ENCODE results near the gene RPGRIP1. TPM values are rescaled to one million over a fixed set of nuclear protein-coding genes. Genes with fewer than 3 reads are reported as not detected.

Gene RPGRIP1
- total and polyA plus RNA-seq, 2 of the 4 experiments (the other 2 are of a cell fraction), result not detected

DNA sequence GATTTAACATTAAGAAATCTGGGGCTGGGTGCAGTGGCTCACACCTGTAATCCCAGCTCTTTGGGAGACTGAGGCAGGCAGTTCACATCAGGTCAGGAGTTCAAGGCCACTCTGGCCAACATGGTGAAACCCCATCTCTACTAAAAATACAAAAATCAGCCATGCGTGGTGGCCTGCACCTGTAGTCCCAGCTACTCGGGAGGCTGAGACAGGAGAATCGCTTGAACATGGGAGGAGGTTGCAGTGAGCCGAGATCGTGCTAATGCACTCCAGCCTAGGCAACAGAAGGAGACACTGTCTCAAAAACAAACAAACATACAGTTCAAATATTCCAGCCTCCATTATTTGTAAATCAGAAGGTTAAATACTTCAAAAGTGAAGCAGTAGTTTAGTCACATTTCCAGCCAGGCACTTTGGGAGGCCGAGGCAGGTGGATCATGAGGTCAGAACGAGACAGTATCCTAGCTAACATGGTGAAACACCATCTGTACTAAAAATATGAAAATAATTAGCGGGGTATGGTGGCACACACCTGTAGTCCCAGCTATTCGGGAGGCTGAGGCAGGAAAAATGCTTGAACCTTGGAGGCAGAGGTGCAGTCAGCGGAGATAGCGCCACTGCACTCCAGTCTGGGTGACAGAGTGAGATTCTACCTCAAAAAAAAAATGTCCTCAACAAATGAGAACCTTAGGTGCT is 40.9 kb upstream of the RPGRIP1 start:
- POLR2A ChIA-PET (ENCODE audit: unreplicated experiment), result interaction anchor here (0.6 kb wide), 1 partner anchor 23 kb away, joined by 11 read pairs; no protein-coding TSS in a partner anchor
- intact Hi-C loops (cut with micrococcal nuclease), result no loop called here
- in situ Hi-C loops (cut with MboI; ENCODE audit: low sequenced_read_pairs), result no loop called here

More for the DNA sequence above, 40.9 kb upstream of the RPGRIP1 start:
- no peak overlapping the region for H3K23ac ChIP-seq (ENCODE audit: low read depth, low read length)
- dilution Hi-C loops (cut with HindIII; ENCODE audit: low sequenced_read_pairs, unreplicated experiment), result no loop called here
- no peak overlapping the region for H3K14ac ChIP-seq (replicated peaks; ENCODE audit: low read depth, low read length)
- no peak overlapping the region for H4K8ac ChIP-seq (ENCODE audit: low read depth in 2 of 2, low read length in 2 of 2)
- H4K20me1 ChIP-seq (ENCODE audit: insufficient read depth, low read length), result peaks cover 96% of the 10 kb centered on the region
- H2AK5ac ChIP-seq (ENCODE audit: low read depth, low read length), result no peak overlapping the region
- WGBS, 2 experiments (ENCODE audit: extremely low coverage in 2 of 2, insufficient read length in 1 of 2), result no CpG with 5 or more reads among the region's 11 CpGs
- H3K36me3 ChIP-seq (ENCODE audit: control insufficient read depth, insufficient read depth, low read length), result peaks cover 26% of the 10 kb centered on the region
- no peak for TF ChIP-seq RFX5 (IDR thresholded peaks at IDR 0.05; ENCODE audit: low read depth, low read length)
- no peak for TF ChIP-seq CEBPB (IDR thresholded peaks at IDR 0.05; ENCODE audit: low read depth, low read length)
- no peak for TF ChIP-seq CHD1 (IDR thresholded peaks at IDR 0.05; ENCODE audit: low read depth, low read length)
- TF ChIP-seq MAZ (IDR thresholded peaks at IDR 0.05; ENCODE audit: borderline replicate concordance, low read depth, low read length), result no peak
- TF ChIP-seq MXI1 (IDR thresholded peaks at IDR 0.05; ENCODE audit: borderline replicate concordance, low read depth, low read length), result no peak
- TF ChIP-seq, protein P1, sequence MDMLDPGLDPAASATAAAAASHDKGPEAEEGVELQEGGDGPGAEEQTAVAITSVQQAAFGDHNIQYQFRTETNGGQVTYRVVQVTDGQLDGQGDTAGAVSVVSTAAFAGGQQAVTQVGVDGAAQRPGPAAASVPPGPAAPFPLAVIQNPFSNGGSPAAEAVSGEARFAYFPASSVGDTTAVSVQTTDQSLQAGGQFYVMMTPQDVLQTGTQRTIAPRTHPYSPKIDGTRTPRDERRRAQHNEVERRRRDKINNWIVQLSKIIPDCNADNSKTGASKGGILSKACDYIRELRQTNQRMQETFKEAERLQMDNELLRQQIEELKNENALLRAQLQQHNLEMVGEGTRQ (IDR thresholded peaks at IDR 0.05; ENCODE audit: low read depth, low read length), result no peak
- TF ChIP-seq BHLHE40 (IDR thresholded peaks at IDR 0.05; ENCODE audit: low read depth, low read length), result no peak
- TF ChIP-seq NFE2L2 (IDR thresholded peaks at IDR 0.05; ENCODE audit: low read depth, low read length), result no peak
- no peak for TF ChIP-seq RAD21 (IDR thresholded peaks at IDR 0.05; ENCODE audit: low read length)
- no peak for TF ChIP-seq CTCF (conservative IDR thresholded peaks at IDR 0.05; ENCODE audit: low read depth, low read length)
- no peak for TF ChIP-seq RCOR1 (IDR thresholded peaks at IDR 0.05; ENCODE audit: insufficient replicate concordance, low read length)
- TF ChIP-seq ELK1 (IDR thresholded peaks at IDR 0.05; ENCODE audit: borderline replicate concordance, low read depth, low read length), result no peak
- no peak for TF ChIP-seq POLR2A (IDR thresholded peaks at IDR 0.05; ENCODE audit: low read depth, low read length)
- TF ChIP-seq SMC3 (IDR thresholded peaks at IDR 0.05; ENCODE audit: low read depth, low read length), result no peak
- TF ChIP-seq MAFK (IDR thresholded peaks at IDR 0.05; ENCODE audit: low read depth, low read length), result no peak
- no peak for TF ChIP-seq FOS (IDR thresholded peaks at IDR 0.05; ENCODE audit: low read depth, low read length)
- no peaks in the 10 kb centered on the region for H3K9me1 ChIP-seq (ENCODE audit: insufficient read depth, low read length)
- no peak overlapping the region for H4K5ac ChIP-seq (ENCODE audit: low read depth, low read length)
- H2BK15ac ChIP-seq (ENCODE audit: low read depth, low read length), result no peak overlapping the region
- H2BK20ac ChIP-seq (ENCODE audit: low read depth, low read length), result no peak overlapping the region
- no peaks in the 10 kb centered on the region for H3K9me3 ChIP-seq (ENCODE audit: control insufficient read depth, insufficient read depth, low read length)
- no TSS peak for BruUV-seq (replicated peaks)
- H3K4ac ChIP-seq (ENCODE audit: low read depth, low read length), result no peak overlapping the region
- H4K91ac ChIP-seq (ENCODE audit: insufficient read depth, low read depth, low read length), result no peak overlapping the region
- no peak overlapping the region for H2AFZ ChIP-seq (replicated peaks; ENCODE audit: low read length, poor library complexity)
- H3K4me2 ChIP-seq (ENCODE audit: low read depth, low read length), result no peak overlapping the region
- H2BK120ac ChIP-seq (ENCODE audit: low read depth, low read length), result no peak overlapping the region
- no peak overlapping the region for H3K9ac ChIP-seq (ENCODE audit: low read depth, low read length)
- H3K79me1 ChIP-seq (ENCODE audit: low read depth in 1 of 2, low read length in 2 of 2), result peaks cover 0 to 39% of the 10 kb centered on the region in 2 experiments; a peak in 2 of 4 replicates
- H3K56ac ChIP-seq (ENCODE audit: extremely low read depth, insufficient read depth, low read length), result no peak overlapping the region
- no peak overlapping the region for H3K4me3 ChIP-seq (ENCODE audit: insufficient read depth, low read depth, low read length)
- H3K4me1 ChIP-seq (ENCODE audit: control insufficient read depth, insufficient read depth, low read length), result peaks cover 1% of the 10 kb centered on the region
- H3K27ac ChIP-seq (ENCODE audit: insufficient read depth, low read length), result no peak overlapping the region
- H3K27me3 ChIP-seq (ENCODE audit: control insufficient read depth, insufficient read depth, low read length), result no peaks in the 10 kb centered on the region
- no peak overlapping the region for H2BK5ac ChIP-seq (ENCODE audit: low read depth, low read length, poor library complexity, severe bottlenecking)
- DNase-seq (no peak), ATAC-seq (ENCODE audit: low read depth) (no peak)
- H2AK9ac ChIP-seq (replicated peaks; ENCODE audit: low read depth, low read length, poor library complexity), result no peak overlapping the region
- no peak overlapping the region for H3K18ac ChIP-seq (ENCODE audit: low read depth, low read length)
- CTCF ChIA-PET, result no interaction called here

Measured in IMR-90 (cell line).